T-helper 2 cell (primary cell): ENCODE measurements around the gene ST8SIA6.

Experiments used
- DNase-seq, 5 experiments: peaks; one replicate each; pipeline versions ENCODE4 v3.0.0 to v3.0.0-alpha.2; 2012 to 2022

ST8SIA6 gene

DNA sequence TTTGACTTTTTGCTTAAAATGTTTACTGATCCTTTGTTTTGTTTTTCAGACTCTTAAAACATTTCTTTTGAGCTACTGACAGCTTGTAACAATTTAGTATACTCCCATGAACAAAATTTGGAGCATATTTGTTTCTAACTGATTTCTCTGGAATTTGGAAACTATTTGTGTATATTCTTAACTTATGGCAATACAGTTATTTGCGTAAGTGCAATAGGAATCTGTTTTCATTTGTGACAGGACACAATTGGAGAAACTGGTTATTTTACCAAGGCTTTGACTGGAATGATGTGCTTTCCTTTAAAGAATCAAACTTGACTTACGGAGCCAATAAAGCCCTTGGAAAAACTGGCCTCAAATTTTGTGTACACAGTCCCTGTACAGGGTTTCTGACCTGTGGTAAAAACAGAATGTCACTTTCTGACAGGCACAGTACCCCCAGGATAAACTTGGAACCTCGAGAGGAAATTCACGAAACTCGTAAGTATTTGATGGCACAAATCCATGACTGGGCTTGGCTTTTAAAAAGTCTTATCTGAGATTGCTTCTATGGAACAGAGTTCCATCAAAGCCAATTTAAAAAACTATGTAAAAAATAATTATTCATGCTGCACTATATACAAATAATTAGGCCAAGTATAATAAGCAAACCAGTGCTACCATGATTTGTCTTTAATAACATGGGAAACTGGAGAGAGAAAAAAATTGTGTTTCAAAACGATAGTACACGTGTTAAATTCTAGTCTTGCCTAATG, 70.4 kb downstream of the ST8SIA6 start:
- DNase-seq = no peak

DNA sequence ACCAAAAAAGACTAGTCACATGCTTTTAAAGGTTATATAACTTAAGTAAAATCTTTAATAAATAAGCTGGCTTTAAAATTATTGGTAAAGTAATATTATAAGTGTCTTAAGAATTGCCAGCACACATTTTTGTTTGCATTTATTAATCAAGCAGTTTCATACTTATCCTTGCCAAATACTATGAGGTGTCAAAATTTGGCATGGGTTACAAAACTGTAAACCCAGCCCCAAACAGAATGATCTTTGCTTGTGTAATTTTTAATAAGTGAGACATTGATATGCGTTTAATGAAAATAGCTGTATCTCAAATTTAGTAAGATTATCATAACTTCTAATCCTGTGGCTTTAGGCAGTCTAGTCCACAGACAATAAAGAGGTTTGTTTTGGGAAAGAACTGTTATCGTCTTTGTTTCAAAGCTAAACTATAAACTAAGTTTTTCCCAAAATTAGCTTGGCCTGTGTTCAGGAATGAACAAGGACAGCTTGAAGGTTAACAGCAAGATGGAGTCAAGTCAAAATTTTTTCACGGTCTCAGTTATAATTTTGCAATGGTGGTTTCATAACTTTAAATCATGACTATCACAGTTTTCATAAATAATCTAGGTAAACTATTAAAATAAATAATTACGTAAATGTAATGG, 72.8 kb downstream of the ST8SIA6 start:
- no peak for DNase-seq

- no peak for DNase-seq
Measured at GRCh38 chr10:17380888-17381287, 73.5 kb downstream of the ST8SIA6 start.

DNA sequence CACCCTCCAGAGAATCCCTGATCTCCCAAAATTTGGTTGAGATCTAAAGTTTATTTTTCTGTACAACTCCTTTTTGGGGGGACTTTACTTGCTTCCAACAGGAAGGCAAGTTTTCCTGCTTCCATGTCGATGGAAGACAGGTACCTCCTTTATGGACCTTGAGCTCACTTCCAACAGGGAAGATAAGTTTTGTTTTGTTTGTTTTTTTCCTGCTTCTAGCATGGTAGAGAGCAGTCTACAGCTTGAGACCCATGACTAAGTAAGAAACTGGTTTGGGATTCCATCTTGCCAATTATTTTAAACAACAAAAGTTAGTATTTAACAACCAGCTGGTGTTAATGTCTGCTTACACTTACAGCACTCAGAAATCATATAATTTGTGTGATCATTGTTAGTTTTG, 74.4 kb downstream of the ST8SIA6 start:
- no peak for DNase-seq

- no peak for DNase-seq
Measured at GRCh38 chr10:17379151-17379690, 75.2 kb downstream of the ST8SIA6 start.

DNA sequence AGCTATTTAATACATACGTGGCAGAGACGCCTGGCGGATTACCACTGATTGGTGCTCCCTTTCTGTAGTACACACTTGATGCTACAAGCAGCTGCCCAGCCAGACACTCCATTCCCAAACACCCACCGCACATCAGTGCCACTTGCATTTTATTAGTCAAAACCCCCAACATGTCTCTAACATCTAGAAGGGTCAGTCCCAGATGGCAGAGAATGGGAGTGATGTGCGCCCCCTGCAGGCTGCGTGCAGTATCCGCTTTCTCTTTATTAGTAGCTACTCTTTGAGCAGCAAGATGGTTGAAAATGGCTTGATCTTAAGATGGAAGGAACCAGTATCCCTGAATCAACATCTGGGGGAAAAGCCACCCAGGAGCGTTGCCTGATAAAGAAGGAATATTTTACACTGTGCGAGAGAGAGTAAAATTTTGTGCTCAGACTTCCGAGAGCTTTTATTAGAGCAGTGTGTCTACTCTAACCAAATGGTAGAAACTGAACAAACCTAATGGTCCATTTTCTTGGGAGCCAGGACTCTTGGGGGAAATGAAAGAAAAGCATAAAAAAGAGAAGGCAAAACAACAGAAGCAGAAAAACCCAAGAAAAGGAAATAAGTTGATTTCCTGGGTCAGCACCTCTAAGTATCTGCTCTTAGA, 78.3 kb downstream of the ST8SIA6 start:
- peak in 2 of 5 experiments; percentile 6 to 29 for DNase-seq

GRCh38 chr10:17368708-17369272, 85.6 kb downstream of the ST8SIA6 start:
- no peak for DNase-seq

- DNase-seq = no peak
Measured at GRCh38 chr10:17366705-17367104, 87.7 kb downstream of the ST8SIA6 start.

- no peak for DNase-seq
Measured at GRCh38 chr10:17365402-17365801, 89.0 kb downstream of the ST8SIA6 start.

- no peak for DNase-seq
Measured at GRCh38 chr10:17358461-17358860, 95.9 kb downstream of the ST8SIA6 start.

GRCh38 chr10:17357781-17358180, 96.6 kb downstream of the ST8SIA6 start:
- DNase-seq = no peak

- no peak for DNase-seq
Measured at GRCh38 chr10:17356820-17357219, 97.6 kb downstream of the ST8SIA6 start.

DNA sequence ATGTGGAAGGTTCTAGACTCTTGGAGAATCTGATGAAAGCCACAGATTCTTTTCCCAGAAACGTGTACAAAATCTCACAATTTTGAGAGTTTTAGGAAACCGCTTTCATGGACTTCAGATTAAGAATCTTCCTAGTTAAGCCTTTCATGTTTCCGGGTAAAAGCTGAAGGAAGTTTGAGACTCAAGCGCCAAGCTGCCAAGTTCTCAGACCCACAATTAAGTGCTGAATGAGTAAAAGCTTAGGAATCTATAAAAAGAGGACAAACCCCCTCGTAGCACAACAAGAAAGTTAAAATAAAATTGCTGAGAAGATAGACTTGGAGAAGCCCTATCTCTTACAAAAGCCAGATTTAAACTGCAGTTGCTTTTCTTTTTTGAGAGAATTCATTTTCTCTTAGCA, 99.6 kb downstream of the ST8SIA6 start:
- DNase-seq = no peak

GRCh38 chr10:17353568-17354300, 100.7 kb downstream of the ST8SIA6 start:
- no peak for DNase-seq

DNA sequence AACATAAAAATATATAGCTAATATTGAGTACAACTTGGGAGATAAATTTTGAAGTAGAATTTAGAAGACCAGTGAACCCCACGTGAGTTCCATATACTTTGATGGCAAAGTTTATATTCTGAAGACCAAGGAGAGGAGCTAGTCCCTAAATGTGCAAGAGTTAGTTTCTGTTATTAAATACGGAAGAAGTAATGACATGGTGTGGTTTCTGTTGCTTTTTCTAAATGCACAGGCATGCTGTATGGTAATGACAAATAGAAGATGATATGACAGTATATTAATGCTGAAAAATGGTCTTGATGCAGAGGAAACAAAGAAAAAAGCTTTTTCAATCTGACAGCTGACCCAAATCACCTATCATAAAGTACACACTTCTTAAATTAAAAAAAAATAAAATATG, 101.8 kb downstream of the ST8SIA6 start:
- no peak for DNase-seq

GRCh38 chr10:17351506-17351905, 102.9 kb downstream of the ST8SIA6 start:
- no peak for DNase-seq

DNA sequence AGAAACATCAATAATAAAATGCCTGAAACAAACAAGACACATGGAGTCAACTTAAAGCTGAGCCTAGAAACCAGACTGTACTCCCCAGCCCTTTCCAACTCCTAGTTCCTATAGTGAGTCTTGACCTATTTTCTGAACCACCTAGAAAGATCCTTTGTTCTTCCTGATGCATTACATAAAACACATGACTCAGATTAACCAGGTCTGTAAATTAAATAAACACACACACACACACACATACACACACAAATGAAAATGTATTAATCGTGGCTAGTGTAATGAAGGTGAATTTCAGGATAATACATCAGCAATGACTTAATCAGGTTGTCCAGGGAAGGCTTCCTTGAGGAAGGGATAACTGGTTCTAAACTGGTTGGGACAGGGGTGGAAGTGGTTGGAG, 104.7 kb downstream of the ST8SIA6 start:
- no peak for DNase-seq

GRCh38 chr10:17348501-17349349, 105.7 kb downstream of the ST8SIA6 start:
- DNase-seq = no peak

DNA sequence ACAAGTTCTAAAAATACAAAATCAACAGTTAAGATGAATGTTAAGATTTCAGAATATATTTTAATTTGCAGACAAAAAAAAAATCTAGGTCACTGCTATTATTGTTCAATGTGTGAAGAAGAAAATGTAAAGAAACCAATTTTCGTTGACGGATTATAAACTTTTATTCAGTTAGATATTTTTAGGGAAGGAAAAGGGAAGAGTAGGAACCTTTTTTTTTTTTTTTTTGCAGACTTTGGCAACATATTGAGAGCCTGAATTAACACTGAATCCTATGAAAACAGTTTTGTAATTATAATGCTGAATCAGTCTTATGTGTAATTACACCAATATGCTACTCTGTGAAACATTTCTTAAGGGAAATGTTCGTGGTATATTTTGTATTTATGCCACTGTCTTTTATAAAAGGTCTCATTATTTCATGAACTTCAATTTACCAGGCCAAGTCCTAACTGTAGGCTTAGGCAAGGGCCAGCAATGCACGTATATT, 106.3 kb downstream of the ST8SIA6 start:
- DNase-seq = no peak

DNA sequence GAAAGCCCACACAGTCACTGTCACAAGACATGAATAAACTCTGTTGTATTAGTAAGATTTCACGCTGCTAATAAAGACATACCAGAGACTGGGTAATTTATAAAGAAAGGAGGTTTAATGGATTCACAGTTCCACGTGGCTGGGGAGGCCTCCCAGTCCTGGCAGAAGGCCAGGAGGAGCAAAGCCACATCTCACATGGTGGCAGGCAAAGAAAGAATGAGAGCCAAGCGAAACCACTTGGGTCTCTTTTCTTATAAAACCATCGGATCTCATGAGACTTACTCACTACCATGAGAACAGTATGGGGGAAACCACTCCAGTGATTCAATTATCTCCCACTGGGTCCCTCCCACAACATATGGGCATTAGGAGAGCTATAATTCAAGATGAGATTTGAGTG, 110.2 kb downstream of the ST8SIA6 start:
- DNase-seq = no peak

DNA sequence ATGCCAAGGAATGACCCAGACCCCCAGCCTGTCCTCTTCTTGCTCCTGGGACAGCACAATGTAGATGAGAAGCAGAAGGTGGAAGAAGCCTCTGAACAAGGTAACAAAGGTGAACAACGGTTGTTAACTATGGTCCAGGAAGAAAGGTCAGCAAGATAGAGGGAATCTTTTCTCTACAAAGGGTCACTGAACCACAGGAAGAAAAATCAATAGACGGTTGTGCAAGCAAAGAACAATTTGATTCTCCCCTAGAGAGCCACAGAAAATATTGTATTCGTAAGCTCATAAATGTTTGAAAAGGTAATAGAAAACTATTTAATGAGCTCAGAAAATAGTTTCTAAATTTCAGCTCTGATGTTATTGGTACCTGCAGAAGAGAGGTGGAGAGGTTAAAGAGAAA, 111.3 kb downstream of the ST8SIA6 start:
- no peak for DNase-seq
